GM12864 (cell line): ENCODE measurements around the gene MYL12B.
A peak's percentile ranks its signal among the peaks of the same experiment; 100 is the strongest.

Experiments used
- DNase-seq: peaks from one replicate; pipeline ENCODE4 v3.0.0-alpha.2; 2011; ENCODE audit warnings: low read depth
- H3K4me3 ChIP-seq: 2 replicates; pipeline ENCODE4 v1.5.1; 2011; ENCODE audit warnings: mild to moderate bottlenecking, low read depth, low read length, control low read depth
- CTCF ChIP-seq: IDR thresholded peaks from 2 replicates; pipeline ENCODE4 v1.5.1; 2011; ENCODE audit warnings: low read depth, mild to moderate bottlenecking, moderate library complexity, low read length, control low read depth, inconsistent platforms; ENCODE audit errors: missing control alignments

Gene MYL12B

GRCh38 chr18:3263132-3263700, 1.3 kb downstream of the MYL12B start:
- peak overlapping the region; percentile 95 for H3K4me3 ChIP-seq
- TF ChIP-seq CTCF = no peak
- DNase-seq = no peak

GRCh38 chr18:3264362-3264761, 2.4 kb downstream of the MYL12B start:
- H3K4me3 ChIP-seq = no peak overlapping the region
- TF ChIP-seq CTCF = no peak
- no peak for DNase-seq

- DNase-seq = no peak
- no peak for TF ChIP-seq CTCF
- H3K4me3 ChIP-seq = no peak overlapping the region
Measured at GRCh38 chr18:3265564-3266033, 3.7 kb downstream of the MYL12B start.

- no peak overlapping the region for H3K4me3 ChIP-seq
- TF ChIP-seq CTCF = no peak
Measured at GRCh38 chr18:3266062-3266608, 4.2 kb downstream of the MYL12B start.

GRCh38 chr18:3268306-3268705, 6.4 kb downstream of the MYL12B start:
- no peak overlapping the region for H3K4me3 ChIP-seq
- DNase-seq = no peak
- TF ChIP-seq CTCF = no peak

More at GRCh38 chr18:3266062-3266608, 4.2 kb downstream of the MYL12B start:
- no peak for DNase-seq

GRCh38 chr18:3269241-3269913, 7.4 kb downstream of the MYL12B start:
- DNase-seq = no peak
- no peak for TF ChIP-seq CTCF
- H3K4me3 ChIP-seq = no peak overlapping the region
